Measurements from ENCODE around the gene HHIP. TPM values are rescaled to one million over a fixed set of nuclear protein-coding genes. Genes with fewer than 3 reads are reported as not detected.

HHIP gene
- total and polyA plus RNA-seq, 2 of the 13 experiments (the other 11 are each of a cell fraction or from before 2014, with no cell fraction given): not detected

- Histone ChIP-seq H3K36me3 (replicated peaks in 1 of 2; ENCODE audit: control insufficient read depth in 1 of 2, insufficient read depth in 2 of 2, low read length in 2 of 2) (no peaks in the 10 kb centered on the region), H3K4me3 (replicated peaks in 1 of 3; ENCODE audit: insufficient read depth in 1 of 3, low read depth in 2 of 3, low read length in 3 of 3) (no peak overlapping the region), H2AFZ (ENCODE audit: low read length) (no peak overlapping the region), H3K27me3 (ENCODE audit: control insufficient read depth in 1 of 2, insufficient read depth in 2 of 2, low read length in 2 of 2) (no peaks in the 10 kb centered on the region), H3K4me2 (ENCODE audit: low read depth, low read length) (no peak overlapping the region), H3K4me1 (ENCODE audit: insufficient read depth, low read length) (no peaks in the 10 kb centered on the region), H3K27ac (ENCODE audit: extremely low read length, insufficient read depth, low read length) (no peak overlapping the region), H3K9me3 (ENCODE audit: low read length) (no peaks in the 10 kb centered on the region), H3K79me2 (ENCODE audit: insufficient read depth, low read length) (no peaks in the 10 kb centered on the region), H4K20me1 (ENCODE audit: insufficient read depth, low read length) (no peaks in the 10 kb centered on the region), H3K9ac (ENCODE audit: insufficient read depth, low read depth, low read length) (no peak overlapping the region)
- in situ Hi-C loops (cut with HindIII; ENCODE audit: extremely low pct_ligation_motif_present, low pct_unique_long_range_greater_than_20kb) (no loop called here), intact Hi-C loops (cut with micrococcal nuclease; ENCODE audit: unreplicated experiment) (no loop called here)
- ATAC-seq: no peak
- ChIA-PET POLR2A (no interaction called here), CTCF (ENCODE audit: low intra/inter-chr PET ratio, low total read pairs) (no interaction called here)
- 2% methylated on average over 3 of the region's 3 CpGs for WGBS (ENCODE audit: low lambda C conversion rate)
- DNase-seq (ENCODE audit: low spot score): no peak
- FAIRE-seq: no peak
- TF ChIP-seq SOX13 (IDR thresholded peaks at IDR 0.05) (no peak), SOX13 (CRISPR knock-in tag; conservative IDR thresholded peaks at IDR 0.05 in 1 of 2, IDR thresholded peaks at IDR 0.05 in 1 of 2) (no peak), CEBPB (IDR thresholded peaks at IDR 0.05; ENCODE audit: borderline replicate concordance, low read depth, low read length) (0 out of 2 replicates have a peak, but pooled peaks have one; percentile 20), ZNF256 (CRISPR knock-in tag; conservative IDR thresholded peaks at IDR 0.05) (no peak), SKI (IDR thresholded peaks at IDR 0.05; ENCODE audit: partially characterized antibody) (no peak), ZNF766 (CRISPR knock-in tag; IDR thresholded peaks at IDR 0.05; ENCODE audit: borderline replicate concordance) (no peak), ZNF556 (CRISPR knock-in tag; IDR thresholded peaks at IDR 0.05; ENCODE audit: borderline replicate concordance) (no peak)
- BruUV-seq (replicated peaks): no TSS peak
Measured at GRCh38 chr4:144681806-144682205, 35.9 kb downstream of the HHIP start.

- DNase-seq (ENCODE audit: low spot score) (no peak), ATAC-seq (no peak), FAIRE-seq (no peak)
- no peaks in the 10 kb centered on the region for H3K36me3 ChIP-seq (replicated peaks in 1 of 2; ENCODE audit: control insufficient read depth in 1 of 2, insufficient read depth in 2 of 2, low read length in 2 of 2)
- H3K27me3 ChIP-seq (ENCODE audit: control insufficient read depth in 1 of 2, insufficient read depth in 2 of 2, low read length in 2 of 2): no peaks in the 10 kb centered on the region
- no peaks in the 10 kb centered on the region for H3K4me1 ChIP-seq (ENCODE audit: insufficient read depth, low read length)
- in situ Hi-C loops (cut with HindIII; ENCODE audit: extremely low pct_ligation_motif_present, low pct_unique_long_range_greater_than_20kb) (no loop called here), intact Hi-C loops (cut with micrococcal nuclease; ENCODE audit: unreplicated experiment) (no loop called here)
- H3K9me3 ChIP-seq (ENCODE audit: low read length): no peaks in the 10 kb centered on the region
- H4K20me1 ChIP-seq (ENCODE audit: insufficient read depth, low read length): no peaks in the 10 kb centered on the region
- H3K9ac ChIP-seq (ENCODE audit: insufficient read depth, low read depth, low read length): no peak overlapping the region
- no peak overlapping the region for H3K4me2 ChIP-seq (ENCODE audit: low read depth, low read length)
- H2AFZ ChIP-seq (ENCODE audit: low read length): no peak overlapping the region
- no peak for TF ChIP-seq NFE2L2 (IDR thresholded peaks at IDR 0.05; ENCODE audit: low read length)
- TF ChIP-seq HDAC6 (IDR thresholded peaks at IDR 0.05; ENCODE audit: low read depth, low read length): no peak
- TF ChIP-seq ZNF746 (CRISPR knock-in tag; IDR thresholded peaks at IDR 0.05): no peak
- TF ChIP-seq ZNF460 (CRISPR knock-in tag; IDR thresholded peaks at IDR 0.05; ENCODE audit: borderline replicate concordance): no peak
- no peak for TF ChIP-seq ZNF652 (CRISPR knock-in tag; IDR thresholded peaks at IDR 0.05; ENCODE audit: borderline replicate concordance, low read depth)
- no peak overlapping the region for H3K4me3 ChIP-seq (replicated peaks in 1 of 3; ENCODE audit: insufficient read depth in 1 of 3, low read depth in 2 of 3, low read length in 3 of 3)
- H3K27ac ChIP-seq (ENCODE audit: extremely low read length, insufficient read depth, low read length): no peak overlapping the region
- ChIA-PET POLR2A (no interaction called here), CTCF (ENCODE audit: low intra/inter-chr PET ratio, low total read pairs) (no interaction called here)
- 49% methylated on average over 8 of the region's 8 CpGs for WGBS (ENCODE audit: low lambda C conversion rate)
- no TSS peak for BruUV-seq (replicated peaks)
- no peaks in the 10 kb centered on the region for H3K79me2 ChIP-seq (ENCODE audit: insufficient read depth, low read length)
Measured at GRCh38 chr4:144683516-144683915, 37.6 kb downstream of the HHIP start.

Data from HepG2 (cell line).